HG03460 (cell line): ENCODE measurements around the gene ANK2.
"Not testable (repeated sequence)": the region's sequence is repeated elsewhere in the genome, so short reads cannot be mapped to it uniquely, and the experiment has no call there.

Experiments
- ATAC-seq: cut with Tn5 transposase; IDR thresholded peaks from one replicate; pipeline ENCODE4 v1.9.1; 2021; ENCODE audit not compliant: unreplicated experiment

Gene ANK2

GRCh38 chr4:113146876-113147358, 97.5 kb downstream of the ANK2 start:
- ATAC-seq, result peak; percentile 69

GRCh38 chr4:113147498-113148111, 98.2 kb downstream of the ANK2 start:
- ATAC-seq, result no peak

GRCh38 chr4:113148925-113149324, 99.5 kb downstream of the ANK2 start:
- ATAC-seq, result no peak

- ATAC-seq, result no peak
These were observed 104.2 kb downstream of the ANK2 start for GRCh38 chr4:113153529-113154101.

GRCh38 chr4:113154281-113154680, 104.8 kb downstream of the ANK2 start:
- no peak for ATAC-seq

GRCh38 chr4:113157086-113157857, 107.8 kb downstream of the ANK2 start:
- ATAC-seq, result no peak

- ATAC-seq, result no peak
These were observed 110.6 kb downstream of the ANK2 start for GRCh38 chr4:113159942-113160545.

GRCh38 chr4:113160548-113160947, 111.1 kb downstream of the ANK2 start:
- no peak for ATAC-seq

GRCh38 chr4:113162089-113162488, 112.6 kb downstream of the ANK2 start:
- ATAC-seq, result no peak

GRCh38 chr4:113169368-113169767, 119.9 kb downstream of the ANK2 start:
- no peak for ATAC-seq

- no peak for ATAC-seq
These were observed 120.8 kb downstream of the ANK2 start for GRCh38 chr4:113170115-113170804.

- ATAC-seq, result no peak
These were observed 121.5 kb downstream of the ANK2 start for GRCh38 chr4:113170805-113171468.

- ATAC-seq, result no peak
These were observed 123.8 kb downstream of the ANK2 start for GRCh38 chr4:113173126-113173792.

GRCh38 chr4:113173793-113174264, 124.4 kb downstream of the ANK2 start:
- ATAC-seq, result no peak

- ATAC-seq, result no peak
These were observed 129.6 kb downstream of the ANK2 start for GRCh38 chr4:113179091-113179490.

- ATAC-seq, result no peak
These were observed 130.5 kb downstream of the ANK2 start for GRCh38 chr4:113179996-113180395.

- no peak for ATAC-seq
These were observed 132.0 kb downstream of the ANK2 start for GRCh38 chr4:113181289-113182007.

- no peak for ATAC-seq
These were observed 133.7 kb downstream of the ANK2 start for GRCh38 chr4:113183032-113183605.

GRCh38 chr4:113186220-113186619, 136.8 kb downstream of the ANK2 start:
- ATAC-seq, result not testable (repeated sequence)
